Measurements from ENCODE around the gene TEX26.
A peak's percentile ranks its signal among the peaks of the same experiment; 100 is the strongest.
"Not testable (repeated sequence)": the region's sequence is repeated elsewhere in the genome, so short reads cannot be mapped to it uniquely, and the experiment has no call there.

TEX26 gene

DNA sequence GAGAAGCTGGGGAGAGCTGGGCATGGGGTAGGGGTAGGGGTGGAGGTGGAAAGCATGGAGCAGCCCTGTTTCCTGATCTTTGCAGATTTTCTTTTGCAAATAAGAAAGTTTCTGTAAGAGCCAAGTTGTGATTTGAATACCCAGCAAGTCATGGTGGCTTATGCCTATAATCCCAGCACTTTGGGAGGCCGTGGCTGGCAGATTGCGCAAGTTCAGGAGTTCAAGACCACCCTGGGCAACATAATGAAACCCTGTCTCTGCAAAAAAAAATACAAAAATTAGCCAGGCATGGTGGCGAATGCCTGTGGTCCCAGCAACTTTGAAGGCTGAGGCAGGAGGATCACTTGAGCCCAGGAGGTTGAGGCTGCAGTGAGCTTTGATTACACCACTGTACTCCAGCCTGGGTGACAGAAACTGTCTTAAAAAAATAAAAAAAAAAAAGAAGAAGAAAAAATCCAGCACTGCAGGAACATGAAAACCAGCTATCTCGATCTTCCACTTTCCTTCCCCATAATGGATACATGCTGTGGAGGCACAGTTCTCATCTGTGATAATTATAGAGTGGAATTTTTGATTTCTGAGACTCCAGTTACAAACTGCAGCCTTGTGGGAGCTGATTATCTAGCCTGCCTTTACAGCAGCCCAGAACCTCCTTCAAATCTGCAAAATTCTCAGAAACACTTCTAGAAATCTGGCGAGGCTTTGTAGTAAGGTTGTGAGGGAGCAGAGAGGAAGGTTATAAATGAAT is 12.1 kb upstream of the TEX26 start:
- DNase-seq = no peak

DNA sequence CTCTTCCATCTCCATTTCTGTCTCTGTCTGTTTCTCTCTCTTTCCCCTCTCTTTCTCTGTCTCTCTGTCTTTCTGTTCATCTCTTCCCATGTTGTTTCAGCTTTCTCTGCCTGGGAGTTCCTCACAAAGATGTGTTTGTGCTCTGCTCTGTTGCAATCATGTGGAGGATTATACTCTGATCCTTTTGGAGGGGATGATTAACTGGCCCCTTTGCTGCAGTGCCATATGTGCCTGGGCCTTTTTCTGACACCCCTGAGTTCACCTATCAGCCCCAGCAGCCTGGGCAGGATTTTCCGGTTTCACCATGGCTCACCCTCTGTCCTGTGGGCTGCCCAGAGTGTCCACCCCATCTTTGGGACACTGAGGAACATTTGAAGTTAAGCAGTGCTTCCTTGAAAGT is 9.0 kb upstream of the TEX26 start:
- no peak for DNase-seq

DNA sequence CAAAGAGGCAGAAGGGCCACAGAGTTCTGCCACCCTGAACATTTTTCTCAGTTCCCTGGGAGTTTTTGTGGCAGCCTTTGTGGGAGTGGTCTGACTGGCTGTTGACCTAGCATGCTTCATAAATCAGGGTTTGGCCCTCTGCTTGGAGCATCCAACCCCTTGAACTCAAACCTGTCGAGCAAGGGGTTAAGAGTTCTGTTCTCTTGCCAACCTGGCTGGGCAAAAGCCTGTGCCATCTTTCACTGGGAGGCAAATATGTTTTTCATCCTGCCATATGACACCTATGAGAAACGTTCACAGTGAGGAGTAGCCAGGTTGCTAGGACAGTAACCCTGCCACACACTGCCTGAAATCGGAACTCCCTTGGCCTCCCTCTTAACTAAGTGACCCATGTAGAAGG is 7.7 kb upstream of the TEX26 start:
- no peak for DNase-seq

DNA sequence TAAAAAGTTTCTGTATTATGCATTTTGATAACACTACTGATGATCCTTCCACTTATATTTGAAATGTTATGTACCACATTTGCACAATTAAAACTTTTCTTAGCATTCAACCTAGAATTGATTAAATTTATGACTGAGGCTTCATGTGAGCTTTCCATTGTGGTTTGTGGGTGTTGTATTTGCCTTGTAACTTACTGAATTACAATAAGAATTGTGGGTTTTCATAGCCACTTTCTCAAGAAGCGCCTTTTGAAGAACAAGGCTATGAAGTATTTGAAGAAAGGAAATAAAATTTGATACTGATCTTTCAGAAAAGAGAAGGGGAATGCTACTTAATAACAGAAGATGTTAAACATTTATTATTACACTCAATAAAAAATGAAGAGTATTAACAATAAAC is 7.0 kb upstream of the TEX26 start:
- DNase-seq = no peak

DNA sequence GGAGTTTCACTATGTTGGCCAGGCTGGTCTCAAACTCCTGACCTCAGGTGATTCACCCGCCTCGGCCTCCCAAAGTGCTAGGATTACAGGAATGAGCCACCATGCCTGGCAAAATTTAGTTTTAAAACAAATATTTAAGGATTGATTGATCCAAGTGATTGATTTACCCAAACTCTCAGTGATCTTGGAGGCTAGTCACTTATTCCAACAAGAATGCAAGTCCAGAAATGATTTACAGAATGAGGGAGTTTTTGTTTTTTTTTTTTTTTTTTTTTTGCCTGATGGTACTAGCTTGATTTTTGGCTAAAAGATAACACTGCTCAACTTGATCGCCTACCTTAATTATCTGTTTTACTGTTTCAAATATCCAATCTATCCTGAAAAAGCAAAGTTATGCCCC is 5.7 kb upstream of the TEX26 start:
- DNase-seq = no peak

DNA sequence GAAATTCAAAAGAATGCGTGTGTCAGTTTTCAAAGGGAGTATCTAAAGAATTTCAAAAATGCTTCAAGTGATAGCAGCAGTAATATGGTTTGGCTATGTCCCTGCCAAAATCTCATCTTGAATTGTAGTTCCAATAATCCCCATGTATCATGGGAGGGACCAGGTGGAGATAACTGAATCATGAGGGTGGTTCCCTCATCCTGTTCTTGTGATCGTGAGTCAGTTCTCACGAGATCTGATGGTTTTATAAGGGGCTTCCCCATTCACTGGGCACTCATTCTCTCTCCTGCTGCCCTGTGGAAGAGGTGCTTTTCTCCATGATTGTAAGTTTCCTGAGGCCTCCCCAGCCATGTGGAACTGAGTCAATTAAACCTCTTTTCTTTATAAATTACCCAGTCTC is 5.3 kb upstream of the TEX26 start:
- not testable (repeated sequence) for DNase-seq

DNA sequence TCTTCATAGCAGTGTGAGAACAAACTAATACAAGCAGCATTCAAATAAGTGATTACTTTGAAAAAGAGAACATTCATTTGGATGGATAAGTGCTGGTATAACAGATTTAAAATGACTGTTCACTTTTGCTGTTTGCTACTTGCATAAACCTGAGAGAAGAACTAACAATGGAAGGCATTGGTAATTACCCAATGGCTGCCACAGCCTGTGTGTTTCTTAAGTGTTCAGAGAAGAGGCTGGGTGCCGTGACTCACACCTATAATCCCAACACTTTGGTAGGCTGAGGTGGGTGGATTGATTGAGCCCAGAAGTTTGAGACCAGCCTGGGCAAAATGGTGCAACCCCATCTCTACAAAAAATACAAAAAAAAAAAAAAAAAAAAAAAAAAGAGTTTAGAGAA is 4.9 kb upstream of the TEX26 start:
- DNase-seq = no peak

DNA sequence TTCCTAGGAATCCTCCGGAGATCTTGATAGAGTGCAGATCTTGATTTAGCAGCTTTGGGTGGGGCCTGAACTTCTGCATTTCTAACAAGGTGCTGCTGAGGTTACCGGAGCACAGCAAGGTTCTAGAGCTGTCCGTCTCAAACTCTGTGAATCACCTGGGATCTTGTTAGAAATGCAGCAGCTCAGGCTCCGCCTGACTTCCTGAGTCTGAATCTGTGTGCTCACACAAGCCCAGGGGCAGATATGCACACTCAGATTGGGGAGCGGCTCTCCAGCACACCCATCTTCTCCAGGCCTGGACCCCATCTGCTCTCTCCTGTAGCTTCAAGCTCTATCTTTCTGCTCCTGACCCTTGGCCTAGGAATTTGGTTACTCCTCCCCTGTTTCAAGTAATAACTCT is 3.5 kb upstream of the TEX26 start:
- DNase-seq = no peak

DNA sequence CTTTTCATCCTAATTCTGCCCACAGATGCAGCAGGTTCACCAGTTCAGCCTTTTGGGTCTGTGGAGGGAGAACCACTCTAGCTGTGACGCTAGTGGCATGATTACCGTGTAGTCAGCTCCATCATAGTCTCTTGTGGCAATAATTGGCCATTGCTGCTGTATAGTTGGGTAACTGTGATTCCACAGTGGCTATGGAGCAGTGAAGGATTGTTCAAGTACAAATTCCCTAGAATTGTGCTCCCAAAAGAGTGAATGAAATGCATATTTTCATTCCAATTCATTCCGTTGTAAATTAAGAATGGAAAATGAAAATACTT is 856 bp downstream of the TEX26 start:
- no peak for DNase-seq

DNA sequence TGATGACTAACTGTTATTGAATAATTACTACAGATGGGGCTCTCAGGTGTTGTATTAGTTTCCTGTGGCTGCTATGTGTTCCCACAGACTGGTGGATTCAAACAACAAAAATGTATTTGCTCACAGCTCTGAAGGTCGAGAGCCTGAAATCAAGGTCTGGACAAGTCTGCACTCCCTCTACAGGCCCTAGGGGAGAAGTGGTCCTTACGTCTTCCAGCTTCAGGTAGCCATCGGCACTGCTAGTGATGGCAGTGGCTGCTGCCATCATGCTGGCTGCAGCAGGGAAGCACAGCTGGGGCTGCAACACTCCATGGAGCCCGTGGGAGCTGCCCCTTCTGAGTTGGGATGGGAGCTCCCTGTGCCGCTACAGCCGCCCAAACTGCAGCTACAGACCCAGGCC is 1.9 kb downstream of the TEX26 start:
- no peak for DNase-seq

DNA sequence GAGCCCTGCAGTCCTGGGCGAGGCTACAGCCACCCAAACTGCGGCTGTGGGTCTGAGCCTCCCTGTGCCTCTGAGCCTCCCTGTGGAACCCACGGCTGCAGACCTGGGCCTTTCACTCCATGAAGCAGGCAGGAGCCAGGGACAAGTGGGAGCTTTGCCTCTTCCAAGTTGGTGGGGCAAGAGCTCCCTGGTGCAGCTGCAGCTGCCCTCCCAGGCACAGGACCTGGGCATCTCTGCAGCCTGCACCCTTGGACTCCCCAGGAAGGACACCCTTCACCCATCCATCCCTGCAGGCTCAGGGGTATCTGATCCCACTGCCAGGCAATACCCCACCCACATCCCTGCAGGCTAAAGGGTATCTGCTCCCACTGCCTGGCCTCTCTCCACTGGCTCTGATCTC is 2.3 kb downstream of the TEX26 start:
- no peak for DNase-seq

DNA sequence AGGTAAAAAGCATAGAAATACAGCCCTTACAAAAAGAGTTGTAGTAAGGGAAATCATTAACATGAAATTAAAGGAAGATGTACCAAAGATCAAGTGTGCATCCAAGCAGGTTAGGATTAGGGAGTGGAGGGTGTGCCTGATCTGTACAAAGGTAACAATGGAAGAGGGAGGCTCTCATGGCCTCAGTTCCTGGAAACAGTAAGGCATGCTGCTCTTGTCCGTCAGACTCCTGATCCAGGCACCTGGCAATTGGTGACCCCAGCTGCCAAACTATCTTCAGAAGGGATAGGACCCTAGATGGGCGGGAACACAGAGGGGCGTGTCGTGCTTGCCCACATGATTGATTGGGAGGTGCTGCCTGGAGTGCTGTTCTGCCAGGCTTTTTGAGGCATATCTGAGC is 4.5 kb downstream of the TEX26 start:
- DNase-seq = no peak

DNA sequence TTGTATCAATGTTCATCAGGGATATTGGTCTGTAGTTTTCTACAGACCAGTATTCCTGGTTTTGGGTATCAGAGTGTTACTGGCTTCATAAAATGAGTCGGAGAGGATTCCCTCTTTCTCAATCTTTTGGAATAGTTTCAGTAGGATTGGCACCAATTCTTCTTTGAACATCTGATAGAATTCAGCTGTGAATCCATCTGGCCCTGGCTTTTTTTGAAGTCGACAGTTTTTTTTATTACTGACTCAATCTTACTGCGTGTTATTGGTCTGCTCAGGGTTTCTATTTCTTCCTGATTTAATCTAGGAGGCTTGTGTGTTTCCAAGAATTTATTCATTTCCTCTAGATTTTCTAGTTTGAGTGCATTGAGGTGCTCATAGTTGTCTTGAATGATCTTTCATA is 11.4 kb downstream of the TEX26 start:
- no peak for DNase-seq

DNA sequence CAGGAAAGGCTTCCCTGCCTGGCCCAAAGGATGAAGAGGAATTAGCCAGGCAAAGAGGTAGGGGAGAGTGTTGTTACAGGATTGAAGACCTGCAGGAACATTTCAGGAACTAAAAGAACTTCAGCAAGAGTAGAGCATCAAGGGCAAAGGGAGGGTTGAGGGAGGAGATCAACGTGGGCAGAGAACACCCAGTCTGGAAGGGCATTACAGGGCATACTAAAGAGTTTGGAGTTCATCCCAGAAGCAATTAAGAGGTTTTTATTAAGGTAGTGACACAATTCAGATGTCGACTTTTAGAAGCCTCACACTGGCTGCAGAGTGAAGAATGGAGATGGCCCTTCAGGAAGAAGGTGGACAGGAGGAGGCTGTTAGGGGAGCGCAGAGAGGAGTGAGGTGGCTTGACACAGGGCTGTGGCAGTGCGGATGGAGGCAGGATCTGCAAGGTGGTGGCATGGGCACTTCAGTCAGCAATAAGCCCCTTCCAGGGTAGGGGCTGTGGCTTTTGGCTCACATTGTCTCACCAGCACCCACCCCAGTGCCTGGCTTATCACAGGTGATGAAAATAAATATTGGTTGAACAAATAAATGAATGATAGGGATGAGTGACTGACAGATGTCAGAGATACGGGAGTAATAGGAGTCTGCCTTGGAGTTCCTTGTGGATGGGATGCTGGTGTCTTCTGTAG is 24.9 kb downstream of the TEX26 start:
- DNase-seq = no peak

DNA sequence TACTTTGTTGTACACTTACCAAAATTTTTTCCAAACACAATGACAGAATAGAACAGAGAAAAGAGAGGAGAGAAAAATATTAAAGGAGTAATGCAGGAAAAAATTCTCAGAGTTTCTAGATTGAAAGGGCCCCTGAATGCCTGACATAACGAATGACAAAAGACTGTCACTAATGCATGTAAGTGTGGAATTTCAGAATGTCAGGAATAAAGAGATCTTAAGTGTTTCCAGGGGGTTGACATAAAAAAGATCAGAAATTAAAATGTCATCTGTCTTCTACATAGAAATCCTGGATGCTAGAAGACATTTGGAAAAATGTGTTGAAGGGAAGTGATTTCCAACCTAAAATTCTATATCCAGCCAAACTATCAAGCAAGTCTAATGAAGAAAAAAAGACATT is 27.2 kb downstream of the TEX26 start:
- no peak for DNase-seq

DNA sequence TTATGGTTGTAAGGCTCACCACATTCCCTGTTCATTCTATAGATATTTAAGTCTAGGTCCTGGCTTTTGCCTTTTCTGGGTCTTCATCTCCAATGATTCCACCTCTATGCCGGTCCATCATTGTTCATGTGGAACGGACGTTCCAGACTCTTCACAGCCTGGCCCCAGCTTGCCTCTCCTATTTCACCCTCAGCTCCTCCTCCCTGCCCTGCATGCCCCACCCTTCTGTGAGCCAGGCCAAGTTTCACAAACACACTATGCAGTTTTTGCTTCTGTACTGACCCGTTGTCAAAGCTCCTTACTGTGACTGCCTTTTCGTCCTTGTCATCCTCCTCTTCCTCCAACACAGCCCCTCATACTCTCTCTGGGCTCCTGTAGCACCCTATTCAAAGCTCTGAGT is 31.3 kb downstream of the TEX26 start:
- DNase-seq = no peak

DNA sequence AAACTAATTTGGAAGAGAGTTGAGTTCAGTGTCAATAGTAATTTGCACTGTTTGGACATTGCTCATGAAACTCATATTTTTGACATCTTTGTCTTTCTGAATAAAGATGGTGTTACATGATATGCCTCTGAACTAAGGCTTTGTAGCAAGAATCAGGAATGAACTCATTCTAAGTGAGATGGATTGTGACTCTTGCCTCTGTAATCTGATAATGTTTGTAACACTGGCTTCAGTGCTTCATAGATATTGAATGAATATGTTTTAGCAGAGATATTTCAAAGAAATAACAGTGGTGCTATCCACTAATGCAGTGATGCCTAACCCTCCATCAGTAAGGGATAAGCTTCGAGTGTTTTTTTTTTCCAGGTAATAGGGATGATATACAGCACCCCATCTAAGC is 32.9 kb downstream of the TEX26 start:
- DNase-seq = no peak

DNA sequence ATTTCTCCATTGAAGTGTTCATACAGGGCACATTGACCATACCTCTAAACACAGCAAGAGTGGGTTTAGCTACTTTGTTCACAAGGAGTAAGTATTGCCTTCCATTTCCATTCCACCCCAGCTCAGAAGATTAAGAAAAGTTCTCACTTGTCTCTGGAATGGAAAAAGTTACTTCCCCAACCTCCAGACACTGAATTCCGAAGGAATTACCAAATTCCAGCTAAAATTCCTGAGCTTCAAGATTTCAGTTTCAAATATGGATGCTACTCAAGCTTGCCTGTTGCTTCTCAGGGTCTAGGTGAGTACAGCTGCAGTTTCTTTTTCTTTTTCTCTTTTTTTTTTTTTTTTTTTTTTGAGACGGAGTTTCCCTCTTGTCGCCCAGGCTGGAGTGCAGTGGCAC is 33.6 kb downstream of the TEX26 start:
- no peak for DNase-seq

DNA sequence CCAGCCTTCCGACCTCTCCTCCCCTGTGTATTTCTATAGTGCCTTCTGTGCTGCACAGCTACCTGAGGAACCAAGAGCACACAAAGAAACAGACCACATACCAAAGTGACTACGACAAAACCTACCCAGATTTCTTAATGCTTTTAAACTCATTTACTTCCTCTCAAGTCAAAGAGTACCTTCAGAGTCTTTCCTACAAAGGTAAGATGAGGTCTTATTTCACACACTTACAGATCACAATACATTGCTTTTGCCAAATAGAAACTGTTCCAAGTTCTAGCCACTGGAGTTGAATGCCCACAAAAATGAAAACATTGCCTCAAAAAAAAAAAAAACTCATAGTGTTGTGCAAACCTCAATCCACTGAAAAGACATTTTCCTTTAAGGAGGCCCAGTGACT is 36.4 kb downstream of the TEX26 start:
- DNase-seq = no peak

DNA sequence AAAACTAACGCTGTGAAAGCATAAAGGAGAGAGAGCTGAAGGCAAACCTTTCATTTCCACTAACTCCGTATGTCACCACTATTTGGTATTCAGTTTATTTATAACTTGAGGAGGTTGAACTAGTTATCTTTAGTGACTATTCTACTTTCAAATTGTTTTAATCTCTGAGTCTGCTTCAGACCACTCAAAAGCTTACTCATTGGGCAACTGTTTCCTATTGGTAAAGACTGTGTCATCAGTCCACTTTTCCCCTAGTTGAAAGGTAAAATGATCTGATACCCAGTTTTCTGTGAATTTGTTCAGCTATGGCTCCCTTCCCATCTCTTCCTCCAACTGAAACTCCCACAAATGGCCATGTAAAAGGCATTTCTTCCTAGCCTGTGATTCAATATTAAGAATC is 39.1 kb downstream of the TEX26 start:
- DNase-seq = no peak

DNA sequence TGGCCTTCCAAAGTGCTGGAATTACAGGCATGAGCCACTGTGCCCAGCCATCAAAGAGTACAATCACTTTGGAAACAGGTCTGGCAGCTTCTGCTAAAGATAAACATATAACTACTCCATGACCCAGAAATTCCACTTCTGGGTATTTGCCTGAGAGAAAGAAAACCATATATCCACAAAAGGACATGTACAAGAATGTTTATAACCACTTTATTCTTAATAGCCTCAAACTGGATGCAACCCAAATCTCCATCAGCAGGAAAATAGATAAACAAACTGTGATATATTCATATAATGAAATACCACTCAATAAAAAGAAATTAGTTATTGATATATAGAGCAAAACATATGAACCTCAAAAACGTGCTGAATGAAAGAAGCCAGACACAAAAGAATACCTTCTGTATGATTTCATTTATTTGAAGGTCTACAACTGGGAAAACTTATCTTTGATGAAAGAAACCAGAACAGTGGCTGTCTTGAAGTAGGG is 40.5 kb downstream of the TEX26 start:
- no peak for DNase-seq

DNA sequence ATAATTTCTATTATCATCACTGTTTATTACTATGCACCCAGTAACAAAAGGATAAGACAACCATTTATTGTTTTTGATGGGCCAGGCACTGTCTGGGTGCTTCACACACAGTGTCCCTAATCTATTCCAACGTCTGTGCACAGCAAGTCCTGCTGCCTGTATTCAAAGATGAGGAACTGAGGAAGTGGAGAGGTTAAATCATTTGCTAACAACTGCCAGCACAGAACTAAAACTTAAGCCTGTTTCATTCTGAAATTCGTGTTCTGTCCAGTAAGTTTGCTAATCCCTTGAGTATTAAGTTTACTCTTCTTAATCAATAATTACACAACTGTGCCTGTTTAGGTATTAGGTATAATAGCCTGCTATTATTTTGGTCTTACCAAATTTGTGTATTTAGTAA is 41.9 kb downstream of the TEX26 start:
- no peak for DNase-seq

DNA sequence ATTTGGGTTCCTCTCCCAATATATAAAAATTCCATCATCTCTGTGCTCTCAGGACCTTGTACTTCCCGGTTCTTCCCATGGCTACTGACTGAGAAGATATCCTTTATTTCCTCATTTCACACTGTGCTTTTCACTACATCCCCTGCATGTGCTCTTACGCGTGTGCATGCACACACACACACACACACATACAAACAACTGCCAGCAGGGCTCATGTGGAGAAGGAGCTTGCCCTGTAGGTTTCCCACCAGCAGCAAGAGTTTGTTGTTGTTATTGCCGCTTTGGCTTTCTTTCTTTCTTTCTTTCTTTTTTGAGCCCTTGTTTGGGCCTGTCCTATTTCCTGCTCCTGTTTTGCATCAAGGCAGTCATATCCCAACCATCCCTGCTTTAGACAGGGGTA is 43.6 kb downstream of the TEX26 start:
- no peak for DNase-seq

DNA sequence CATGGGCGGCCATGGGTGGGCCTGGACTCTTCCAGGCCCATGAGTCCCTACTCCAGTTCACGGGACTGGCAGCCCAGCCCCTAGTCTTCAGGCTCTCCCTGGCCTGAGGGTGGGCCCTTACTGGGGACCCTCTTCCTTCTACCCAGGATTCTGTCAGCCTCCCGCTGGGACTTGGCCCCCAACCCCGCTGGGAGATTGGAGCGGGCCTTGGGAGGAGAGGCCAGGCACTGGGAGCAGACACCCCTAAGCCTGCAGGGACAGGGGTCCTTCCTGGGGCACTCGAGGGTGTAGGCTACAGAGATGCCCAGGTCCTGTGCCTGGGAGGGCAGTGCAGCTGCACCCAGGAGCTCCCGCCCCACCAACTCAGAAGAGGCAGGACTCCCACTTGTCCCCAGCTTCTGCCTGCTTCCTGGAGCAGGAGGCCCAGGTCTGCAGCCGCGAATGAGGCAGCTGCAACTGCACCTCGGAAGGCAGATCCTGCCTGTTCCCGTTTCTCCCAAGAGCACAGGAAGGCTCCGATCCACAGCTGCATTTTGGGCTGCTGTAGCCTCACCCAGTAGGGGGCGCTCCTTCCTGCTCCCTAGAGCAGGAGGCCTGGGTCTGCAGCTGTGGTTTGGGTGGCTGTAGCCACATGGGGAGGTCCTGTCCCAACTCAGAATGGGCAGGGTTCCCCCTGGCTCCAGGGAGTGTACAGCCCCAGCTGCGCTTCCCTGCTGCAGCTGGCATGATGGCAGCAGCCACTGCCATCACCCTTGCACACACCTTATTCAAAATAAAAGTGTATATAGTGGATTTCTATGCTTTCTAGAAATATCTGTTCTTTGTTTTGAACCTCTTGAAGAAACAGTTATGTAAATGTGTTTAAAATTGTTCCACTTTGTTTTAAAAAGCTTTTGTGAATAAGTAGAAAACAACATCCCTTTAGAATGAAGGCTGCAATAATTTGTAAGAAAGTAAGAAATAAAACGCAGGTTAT is 46.8 kb downstream of the TEX26 start:
- DNase-seq = peak; percentile 27
